Activated naive CD8-positive, alpha-beta T cell treated with anti-CD3 and anti-CD28 coated beads, Interleukin-2, amount 10 ng/mL, durations not matched to agents 7 days and 5 days (primary cell): ENCODE measurements around the gene TMEM222. TPM values are rescaled to one million over a fixed set of nuclear protein-coding genes. Genes with fewer than 3 reads are reported as not detected.
A peak's percentile ranks its signal among the peaks of the same experiment; 100 is the strongest.
"Not testable (repeated sequence)": the region's sequence is repeated elsewhere in the genome, so short reads cannot be mapped to it uniquely, and the experiment has no call there.

Experiments
- ATAC-seq: fragments of 150-1000 bp; cut with Tn5 transposase; one replicate; pipeline ENCODE4 v1.10.0; 2021; ENCODE audit warnings: low read depth, moderate library complexity
- POLR2A ChIA-PET: fragments of 350-600 bp; sonication (Branson Sonifier 250); formaldehyde crosslinking; loops from one replicate; lab custom pipeline; 2021; ENCODE audit warnings: antibody characterized with exemption; lab: Charles Lee
- DNase-seq: peaks from one replicate; pipeline ENCODE4 v3.0.0; 2021
- H3K27ac Mint-ChIP-seq: one replicate; pipeline ENCODE4 v1.8.0; 2022; ENCODE audit warnings: mild to moderate bottlenecking, mixed read lengths
- H3K27me3 Mint-ChIP-seq: one replicate; pipeline ENCODE4 v1.8.0; 2022; ENCODE audit warnings: mild to moderate bottlenecking, moderate library complexity, mixed read lengths
- H3K36me3 Mint-ChIP-seq: one replicate; pipeline ENCODE4 v1.8.0; 2021; ENCODE audit warnings: mild to moderate bottlenecking, mixed read lengths
- H3K4me1 Mint-ChIP-seq: one replicate; pipeline ENCODE4 v1.8.0; 2021; ENCODE audit warnings: mixed read lengths
- H3K4me3 Mint-ChIP-seq: one replicate; pipeline ENCODE4 v1.8.0; 2022; ENCODE audit warnings: mild to moderate bottlenecking, moderate library complexity, mixed read lengths
- H3K9me3 Mint-ChIP-seq: one replicate; pipeline ENCODE4 v1.8.0; 2021; ENCODE audit warnings: mixed read lengths
- total RNA-seq, 2 experiments: library from RNA; stranded (reverse); gene quantifications; one replicate each; pipeline ENCODE4 v1.2.3, GENCODE V29; 2021

The TMEM222 gene, protein sequence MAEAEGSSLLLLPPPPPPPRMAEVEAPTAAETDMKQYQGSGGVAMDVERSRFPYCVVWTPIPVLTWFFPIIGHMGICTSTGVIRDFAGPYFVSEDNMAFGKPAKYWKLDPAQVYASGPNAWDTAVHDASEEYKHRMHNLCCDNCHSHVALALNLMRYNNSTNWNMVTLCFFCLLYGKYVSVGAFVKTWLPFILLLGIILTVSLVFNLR
- total RNA-seq = 10 to 100 TPM; 35.8 to 40.4 TPM

DNA sequence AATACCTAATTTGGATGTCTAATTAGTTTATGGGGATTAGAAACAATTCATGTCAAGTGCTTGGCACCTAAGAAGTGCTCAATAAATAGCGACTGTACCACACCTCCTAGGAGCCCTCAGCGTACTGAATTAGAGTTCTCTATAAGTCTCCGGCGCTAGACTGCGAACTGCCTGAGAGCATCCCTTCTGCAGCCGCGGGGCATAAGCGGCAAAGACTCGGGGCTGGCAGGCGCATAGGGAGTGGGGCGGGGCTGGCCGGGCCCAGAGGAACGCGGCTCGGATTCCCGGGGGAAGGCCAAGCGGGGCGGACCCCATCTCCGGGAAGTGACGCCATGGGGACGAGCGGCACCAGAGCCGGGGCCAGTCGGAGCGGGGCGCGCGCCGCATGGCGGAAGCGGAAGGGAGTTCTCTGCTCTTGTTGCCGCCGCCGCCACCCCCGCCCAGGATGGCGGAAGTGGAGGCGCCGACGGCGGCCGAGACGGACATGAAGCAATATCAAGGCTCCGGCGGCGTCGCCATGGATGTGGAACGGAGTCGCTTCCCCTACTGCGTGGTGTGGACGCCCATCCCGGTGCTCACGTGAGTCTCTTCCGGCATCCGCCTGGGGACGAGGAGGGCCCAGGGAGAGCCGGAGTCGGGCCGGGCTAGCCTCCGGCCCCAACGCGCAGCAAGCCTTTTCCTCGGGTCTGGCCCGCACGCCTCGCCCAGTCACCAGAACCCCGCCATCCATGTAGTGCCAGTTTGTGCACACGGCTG is at the start of gene TMEM222:
Gene TMEM222, plus strand, starts transcription at position 351 of the 756 bp plus-strand sequence. Its CDS starts 35 bp downstream, at position 386.
- POLR2A ChIA-PET = interaction anchor here (1.4 kb wide), 2 partner anchors 13 to 20 kb away, joined by 4 to 14 read pairs; partner anchors contain the start of gene SYTL1

GRCh38 chr1:27274204-27274603 is 47.8 kb upstream of the TMEM222 start:
- Mint-ChIP-seq H3K4me3 (no peak overlapping the region), H3K36me3 (peaks cover 18% of the 10 kb centered on the region), H3K27me3 (no peaks in the 10 kb centered on the region), H3K9me3 (peaks cover 6% of the 10 kb centered on the region), H3K27ac (no peak overlapping the region), H3K4me1 (no peaks in the 10 kb centered on the region)
- POLR2A ChIA-PET = no interaction called here
- DNase-seq (no peak), ATAC-seq (no peak)

More for the DNA sequence above, at the start of gene TMEM222:
- Mint-ChIP-seq H3K36me3 (peaks cover 13% of the 10 kb centered on the region), H3K27ac (peak within 1 kb of the TSS; percentile 89), H3K4me1 (peaks cover 26% of the 10 kb centered on the region), H3K4me3 (peak within 1 kb of the TSS; percentile 98), H3K9me3 (no peaks in the 10 kb centered on the region), H3K27me3 (peaks cover 6% of the 10 kb centered on the region)
- ATAC-seq (peak; percentile 96), DNase-seq (peak; percentile 98)

GRCh38 chr1:27275696-27276095 is 46.3 kb upstream of the TMEM222 start:
- Mint-ChIP-seq H3K4me1 (no peaks in the 10 kb centered on the region), H3K4me3 (no peak overlapping the region), H3K27ac (no peak overlapping the region), H3K36me3 (peaks cover 16% of the 10 kb centered on the region), H3K9me3 (peaks cover 6% of the 10 kb centered on the region), H3K27me3 (no peaks in the 10 kb centered on the region)
- POLR2A ChIA-PET = no interaction called here
- DNase-seq (no peak), ATAC-seq (no peak)

- ATAC-seq = peak; percentile 95
- Mint-ChIP-seq H3K9me3 (no peaks in the 10 kb centered on the region), H3K4me1 (peaks cover 4% of the 10 kb centered on the region), H3K27me3 (no peaks in the 10 kb centered on the region), H3K27ac (no peak overlapping the region), H3K4me3 (no peak overlapping the region), H3K36me3 (peaks cover 3% of the 10 kb centered on the region)
- DNase-seq = peak; percentile 79
- POLR2A ChIA-PET = interaction anchor here (0.6 to 0.7 kb wide), 2 partner anchors 275 to 501 kb away, joined by 3 to 6 read pairs; no protein-coding TSS in a partner anchor
These were observed 37.3 kb upstream of the TMEM222 start for GRCh38 chr1:27284425-27285273.

GRCh38 chr1:27285274-27285660 is 36.7 kb upstream of the TMEM222 start:
- ATAC-seq (no peak), DNase-seq (no peak)
- Mint-ChIP-seq H3K4me1 (peaks cover 4% of the 10 kb centered on the region), H3K27me3 (no peaks in the 10 kb centered on the region), H3K27ac (no peak overlapping the region), H3K9me3 (no peaks in the 10 kb centered on the region), H3K4me3 (no peak overlapping the region), H3K36me3 (peaks cover 3% of the 10 kb centered on the region)
- POLR2A ChIA-PET = interaction anchor here (0.6 to 0.7 kb wide), 3 partner anchors 10 to 500 kb away, joined by 3 to 6 read pairs (median 3); no protein-coding TSS in a partner anchor

DNA sequence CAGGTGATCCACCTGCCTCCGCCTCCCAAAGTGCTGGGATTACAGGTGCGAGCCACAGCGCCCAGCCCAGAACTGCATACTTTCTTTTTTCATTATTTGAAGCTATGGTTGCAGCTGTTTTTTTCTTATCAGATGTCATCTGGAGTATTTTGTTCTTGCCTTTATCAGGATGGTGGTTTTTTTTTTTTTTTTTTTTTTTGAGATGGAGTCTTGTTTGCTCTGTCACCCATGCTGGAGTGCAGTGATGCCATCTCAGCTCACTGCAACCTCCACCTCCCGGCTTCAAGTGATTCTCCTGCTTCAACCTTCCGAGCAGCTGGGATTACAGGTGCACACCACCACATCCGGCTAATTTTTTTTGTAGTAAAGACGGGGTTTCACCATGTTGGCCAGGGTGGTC is 36.1 kb upstream of the TMEM222 start:
- H3K4me3 Mint-ChIP-seq, DNase-seq, ATAC-seq, H3K27me3 Mint-ChIP-seq, H3K27ac Mint-ChIP-seq, H3K4me1 Mint-ChIP-seq, H3K9me3 Mint-ChIP-seq, H3K36me3 Mint-ChIP-seq: not testable (repeated sequence)
- POLR2A ChIA-PET = interaction anchor here (0.6 kb wide), 2 partner anchors 9 to 51 kb away, joined by 3 read pairs; no protein-coding TSS in a partner anchor

GRCh38 chr1:27289125-27289524 is 32.8 kb upstream of the TMEM222 start:
- H3K4me3 Mint-ChIP-seq, H3K27me3 Mint-ChIP-seq, H3K36me3 Mint-ChIP-seq, DNase-seq, ATAC-seq, H3K27ac Mint-ChIP-seq, H3K4me1 Mint-ChIP-seq, H3K9me3 Mint-ChIP-seq, POLR2A ChIA-PET: not testable (repeated sequence)

DNA sequence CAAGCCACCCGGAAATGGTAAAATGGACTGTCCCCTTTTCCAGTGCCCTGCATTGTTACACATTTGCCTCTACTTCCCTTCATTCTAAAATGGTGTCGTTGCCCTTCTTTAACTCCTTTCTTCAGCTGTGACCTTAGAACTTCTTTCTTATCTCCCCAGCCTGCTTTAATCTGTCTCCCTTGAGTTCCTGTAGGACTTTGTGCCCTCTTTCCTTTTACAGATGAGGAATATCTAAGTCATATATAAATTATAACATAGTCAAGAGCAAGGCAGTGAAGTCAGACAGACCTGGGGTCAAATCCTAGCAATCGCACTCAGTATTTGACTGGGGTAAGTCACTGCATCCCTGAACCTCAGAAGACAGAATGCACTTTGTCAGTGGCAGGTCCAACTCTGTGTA is 31.4 kb upstream of the TMEM222 start:
- Mint-ChIP-seq H3K27me3 (no peaks in the 10 kb centered on the region), H3K27ac (no peak overlapping the region), H3K4me3 (no peak overlapping the region), H3K36me3 (peaks cover 3% of the 10 kb centered on the region), H3K4me1 (no peaks in the 10 kb centered on the region), H3K9me3 (no peaks in the 10 kb centered on the region)
- ATAC-seq (no peak), DNase-seq (no peak)
- POLR2A ChIA-PET = no interaction called here

GRCh38 chr1:27292106-27292505 is 29.9 kb upstream of the TMEM222 start:
- Mint-ChIP-seq H3K27ac (no peak overlapping the region), H3K4me1 (peaks cover 8% of the 10 kb centered on the region), H3K4me3 (no peak overlapping the region), H3K36me3 (peaks cover 3% of the 10 kb centered on the region), H3K27me3 (no peaks in the 10 kb centered on the region), H3K9me3 (no peaks in the 10 kb centered on the region)
- DNase-seq = no peak
- POLR2A ChIA-PET = no interaction called here
- ATAC-seq = no peak

- Mint-ChIP-seq H3K27ac (no peak overlapping the region), H3K27me3 (no peaks in the 10 kb centered on the region), H3K4me3 (no peak overlapping the region), H3K4me1 (peaks cover 8% of the 10 kb centered on the region), H3K9me3 (no peaks in the 10 kb centered on the region), H3K36me3 (no peaks in the 10 kb centered on the region)
- DNase-seq (no peak), ATAC-seq (no peak)
- POLR2A ChIA-PET = no interaction called here
These were observed 28.0 kb upstream of the TMEM222 start for GRCh38 chr1:27293915-27294314.

GRCh38 chr1:27296773-27297291 is 25.1 kb upstream of the TMEM222 start:
- no peak overlapping the region for H3K27ac Mint-ChIP-seq
- POLR2A ChIA-PET = interaction anchor here (0.6 to 1.4 kb wide), 5 partner anchors 98 to 370 kb away, joined by 3 to 7 read pairs (median 5); no protein-coding TSS in a partner anchor
- no peaks in the 10 kb centered on the region for H3K9me3 Mint-ChIP-seq
- H3K4me1 Mint-ChIP-seq = peaks cover 11% of the 10 kb centered on the region
- ATAC-seq (peak; percentile 41), DNase-seq (peak; percentile 80)
- no peak overlapping the region for H3K4me3 Mint-ChIP-seq
- no peaks in the 10 kb centered on the region for H3K27me3 Mint-ChIP-seq
- peaks cover 1% of the 10 kb centered on the region for H3K36me3 Mint-ChIP-seq

GRCh38 chr1:27297903-27298302 is 24.1 kb upstream of the TMEM222 start:
- H3K4me1 Mint-ChIP-seq = peaks cover 11% of the 10 kb centered on the region
- H3K4me3 Mint-ChIP-seq = no peak overlapping the region
- POLR2A ChIA-PET = interaction anchor here (0.6 to 0.9 kb wide), 2 partner anchors 97 to 194 kb away, joined by 4 to 5 read pairs; no protein-coding TSS in a partner anchor
- peaks cover 1% of the 10 kb centered on the region for H3K36me3 Mint-ChIP-seq
- no peak overlapping the region for H3K27ac Mint-ChIP-seq
- H3K9me3 Mint-ChIP-seq = no peaks in the 10 kb centered on the region
- H3K27me3 Mint-ChIP-seq = no peaks in the 10 kb centered on the region
- DNase-seq = no peak
- ATAC-seq = no peak
